SHP77 (cell line): ENCODE data around the gene EGLN3.
"Not testable (repeated sequence)": the region's sequence is repeated elsewhere in the genome, so short reads cannot be mapped to it uniquely, and the experiment has no call there.

Experiments
- DNase-seq, 2 experiments: peaks; one replicate each; lab custom pipeline; 2025; lab: John Stamatoyannopoulos, UW

EGLN3 gene

DNA sequence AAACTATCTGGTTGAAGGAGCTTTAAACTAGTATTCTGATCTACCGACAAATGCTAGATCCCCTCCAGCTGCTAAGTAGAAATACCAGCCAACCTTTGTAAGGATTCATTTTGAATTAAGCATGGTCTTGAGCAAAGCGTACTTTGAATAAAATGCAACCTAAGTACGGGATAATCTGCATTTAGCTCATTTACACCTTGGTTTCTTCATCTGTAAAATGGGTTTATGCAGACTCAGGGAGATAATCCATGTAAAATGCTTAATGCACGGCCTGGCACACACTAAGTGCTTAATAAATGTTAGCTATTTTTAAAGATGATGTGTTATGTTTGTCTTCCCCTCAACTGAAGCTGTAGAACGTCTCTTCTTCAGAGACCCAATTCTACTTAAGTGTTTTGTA is 15.9 kb downstream of the EGLN3 start:
- DNase-seq, result no peak

DNA sequence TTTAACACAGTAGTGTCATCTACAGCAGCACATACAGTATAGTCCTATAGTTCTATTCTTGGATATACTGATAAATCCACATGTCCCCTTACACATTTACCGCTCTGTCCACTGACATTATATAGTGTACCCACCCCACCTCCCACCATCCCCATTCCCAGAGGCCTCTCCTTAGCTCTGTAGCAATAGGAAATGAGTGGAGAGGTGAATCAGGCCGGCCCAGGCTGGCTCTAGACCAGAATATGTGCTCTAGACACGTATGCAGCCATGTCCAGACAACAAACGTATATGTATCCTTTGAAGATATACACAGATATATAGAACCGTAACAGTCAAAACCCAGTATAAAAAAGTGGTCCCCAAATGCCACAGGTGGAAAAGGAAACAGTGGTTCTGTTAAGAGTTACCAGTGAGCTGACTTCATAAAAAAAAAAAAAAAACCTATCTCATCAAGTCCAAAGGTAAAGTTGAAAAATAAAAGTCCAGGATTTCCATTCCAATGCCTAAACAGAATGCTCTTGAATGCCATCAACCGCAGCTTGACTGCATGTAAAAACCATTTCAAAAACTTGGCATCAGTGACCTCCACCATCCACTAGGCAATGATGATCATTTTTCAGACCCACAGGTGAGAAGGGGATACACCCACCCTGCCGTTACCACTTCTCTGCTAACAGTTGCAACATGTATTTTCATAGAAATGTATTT is 16.7 kb downstream of the EGLN3 start:
- no peak for DNase-seq

DNA sequence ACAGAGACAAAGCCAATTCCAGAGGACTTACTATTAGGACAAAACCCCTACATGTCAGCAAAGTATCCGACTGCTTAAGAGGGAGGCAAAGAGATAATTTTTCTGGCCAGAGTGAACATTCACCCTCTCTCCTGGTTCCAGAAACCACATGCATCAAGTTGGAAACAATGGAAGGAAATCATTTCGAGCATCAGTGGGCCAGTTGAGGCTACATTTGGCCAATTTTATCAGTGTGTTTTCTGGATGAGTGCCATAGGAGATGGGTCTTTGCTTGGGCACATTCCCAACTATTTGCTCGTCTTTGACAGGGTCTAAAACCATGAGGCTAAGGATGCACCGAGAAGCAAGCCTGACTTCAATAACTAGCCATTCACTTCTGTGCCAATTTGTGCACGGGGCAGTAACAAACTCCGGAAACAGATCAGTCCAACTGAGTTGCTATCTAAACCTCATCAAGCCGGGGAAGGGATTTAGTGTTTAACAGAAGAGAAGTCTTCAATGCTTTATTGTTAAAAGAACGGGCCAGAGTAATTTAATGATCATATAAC is 17.4 kb downstream of the EGLN3 start:
- peak in 1 of 2 experiments; percentile 12 for DNase-seq

DNA sequence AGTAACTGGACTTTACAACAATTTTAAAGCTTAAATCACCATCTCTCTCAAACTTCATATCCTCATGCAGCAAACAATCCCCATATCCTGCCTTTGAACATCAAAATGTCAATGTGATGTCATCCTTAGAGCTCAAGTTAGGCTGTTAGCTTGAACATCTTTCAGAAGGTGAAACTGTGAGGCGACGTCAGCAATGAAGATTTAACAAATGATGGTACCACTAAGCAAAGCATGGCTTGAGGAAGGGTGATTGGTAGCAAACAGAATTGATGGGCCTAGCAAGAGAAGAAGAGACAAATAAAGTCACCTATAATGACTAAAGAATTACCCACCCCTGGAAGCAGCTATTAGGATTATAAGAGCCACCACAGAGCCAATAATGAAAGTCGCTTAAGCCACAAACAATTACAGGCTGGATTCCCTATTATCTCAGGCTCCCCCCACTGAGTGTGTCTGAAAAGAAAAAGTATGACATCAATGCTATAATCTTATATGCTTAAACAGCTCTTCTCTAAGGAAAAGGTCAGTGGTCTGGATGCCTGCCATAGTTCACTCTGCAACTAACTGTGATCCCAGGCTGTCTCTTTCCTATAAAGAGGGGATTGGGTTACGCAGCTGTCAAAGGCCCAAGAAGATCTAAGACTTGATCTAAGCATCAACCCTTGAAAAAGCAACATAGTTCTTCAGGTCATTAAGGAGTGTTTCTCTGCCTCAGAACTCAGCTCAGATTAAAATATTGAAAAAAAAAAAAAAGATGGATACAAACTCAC is 18.1 kb downstream of the EGLN3 start:
- peak; percentile 16 to 46 for DNase-seq

DNA sequence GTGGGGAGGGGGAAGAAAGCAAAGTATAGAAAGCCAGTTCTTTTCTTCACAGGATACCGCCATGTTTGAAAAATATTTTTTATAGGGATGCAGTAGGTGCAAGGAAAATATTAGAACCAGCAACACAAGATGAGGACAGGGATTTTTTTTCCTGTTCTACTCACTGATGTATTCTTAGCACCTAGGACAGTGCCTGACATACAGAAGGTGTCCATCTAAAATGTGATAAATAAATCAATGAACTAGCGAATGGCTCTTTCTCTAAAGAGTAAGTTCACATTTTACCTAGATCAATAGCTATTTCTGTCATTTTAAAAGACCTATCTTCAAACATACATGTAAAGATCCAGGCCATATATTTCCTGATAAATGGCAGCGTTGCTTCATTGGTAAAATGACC is 18.8 kb downstream of the EGLN3 start:
- DNase-seq, result no peak

DNA sequence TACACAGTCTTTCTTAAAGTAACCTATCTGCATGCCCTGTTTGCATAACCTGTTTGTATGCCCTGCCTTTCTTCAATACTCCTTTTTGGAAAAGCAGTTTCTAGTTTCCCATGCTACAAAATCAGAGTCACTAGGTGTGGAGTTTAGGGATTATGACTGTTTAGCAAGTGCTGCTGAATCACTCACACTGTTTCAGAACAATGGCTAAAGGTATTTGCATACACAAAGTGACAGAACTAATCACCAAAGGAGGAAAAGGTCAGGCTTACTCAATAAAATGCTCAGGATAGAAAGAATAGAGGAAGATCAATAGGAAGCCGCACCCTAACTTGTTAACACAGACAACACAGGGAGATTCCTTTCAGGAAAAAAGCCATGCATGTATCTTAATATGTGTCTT is 19.4 kb downstream of the EGLN3 start:
- no peak for DNase-seq

DNA sequence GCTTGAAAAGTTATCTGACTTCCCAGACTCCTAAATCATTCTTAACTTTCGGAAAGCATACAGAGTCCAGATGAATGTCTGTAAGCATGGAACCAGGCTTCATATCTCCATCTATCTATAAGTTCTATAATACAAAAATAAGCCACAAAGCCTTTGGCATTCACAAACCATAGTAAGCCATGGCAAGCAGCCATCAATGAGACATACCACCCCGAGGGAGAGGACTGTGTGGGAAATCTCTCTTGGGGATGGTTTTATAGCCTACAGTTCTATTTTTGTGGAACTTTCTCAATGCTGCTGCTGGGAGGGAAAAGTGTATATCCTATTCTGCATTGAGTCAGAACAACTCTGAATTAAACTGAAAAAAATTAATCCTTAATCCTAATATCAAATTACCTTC is 20.4 kb downstream of the EGLN3 start:
- DNase-seq, result no peak

DNA sequence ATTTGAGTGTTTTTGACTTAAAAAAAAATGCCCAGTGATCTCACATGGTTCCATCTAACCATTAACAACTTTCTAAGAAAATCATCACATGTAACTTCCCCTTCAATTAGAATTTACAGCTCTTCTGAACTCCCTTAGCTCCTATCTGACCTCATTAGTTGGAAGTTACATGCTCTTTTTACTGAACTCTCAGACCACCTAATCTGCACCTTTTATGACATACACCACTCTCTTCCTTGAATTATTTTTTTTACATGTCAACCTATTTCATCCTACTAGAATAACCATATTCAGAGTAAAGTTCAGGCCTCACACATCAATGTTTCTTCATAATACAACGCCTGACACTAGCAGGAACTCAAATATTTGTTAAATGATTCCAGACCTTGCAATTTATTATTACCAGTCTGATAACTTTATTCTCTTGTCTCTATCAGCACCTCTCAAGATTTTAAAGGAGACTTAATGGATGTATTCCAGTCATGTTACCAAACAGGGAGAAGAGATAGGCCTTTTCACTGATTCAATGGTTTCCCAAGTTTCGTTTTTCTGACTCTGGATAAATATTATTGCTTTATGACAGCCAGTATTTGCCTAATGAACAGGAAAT is 21.0 kb downstream of the EGLN3 start:
- no peak for DNase-seq

DNA sequence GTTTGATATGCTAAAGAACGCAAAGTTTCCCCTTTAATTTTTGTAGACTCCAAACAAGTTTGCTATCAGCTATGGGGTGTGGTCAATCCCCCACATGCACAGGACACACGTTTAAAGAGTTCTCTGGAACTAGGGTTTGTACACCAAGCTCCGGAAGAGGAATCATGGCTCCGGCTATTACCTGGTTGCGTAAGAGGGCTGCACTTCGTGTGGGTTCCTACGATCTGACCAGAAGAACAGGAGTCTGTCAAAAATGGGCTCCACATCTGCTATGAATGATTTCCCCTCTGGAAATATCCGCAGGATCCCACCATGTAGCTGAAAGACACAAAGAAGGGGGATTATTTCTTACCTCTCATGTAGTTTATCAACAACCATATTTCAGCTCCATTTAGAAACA is 22.0 kb downstream of the EGLN3 start:
- no peak for DNase-seq

DNA sequence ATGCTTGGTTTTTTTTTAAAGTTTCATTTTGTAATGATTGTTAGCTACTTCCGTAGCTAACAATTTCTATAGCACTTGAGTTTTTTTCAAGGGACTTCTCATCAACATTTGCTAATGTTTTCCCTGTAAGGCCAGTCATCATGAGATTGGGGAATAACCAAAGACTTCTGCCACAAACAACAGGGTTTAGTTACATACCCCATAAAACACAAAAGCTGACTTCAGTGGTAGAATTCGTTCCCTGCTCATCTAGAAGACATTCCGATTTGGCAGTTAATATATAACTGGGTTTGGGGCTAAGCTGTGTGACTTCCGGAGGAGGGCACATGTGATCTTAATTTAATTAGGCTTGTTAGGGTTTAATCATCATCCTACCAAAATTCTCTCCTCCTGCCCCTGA is 22.9 kb downstream of the EGLN3 start:
- DNase-seq, result no peak

DNA sequence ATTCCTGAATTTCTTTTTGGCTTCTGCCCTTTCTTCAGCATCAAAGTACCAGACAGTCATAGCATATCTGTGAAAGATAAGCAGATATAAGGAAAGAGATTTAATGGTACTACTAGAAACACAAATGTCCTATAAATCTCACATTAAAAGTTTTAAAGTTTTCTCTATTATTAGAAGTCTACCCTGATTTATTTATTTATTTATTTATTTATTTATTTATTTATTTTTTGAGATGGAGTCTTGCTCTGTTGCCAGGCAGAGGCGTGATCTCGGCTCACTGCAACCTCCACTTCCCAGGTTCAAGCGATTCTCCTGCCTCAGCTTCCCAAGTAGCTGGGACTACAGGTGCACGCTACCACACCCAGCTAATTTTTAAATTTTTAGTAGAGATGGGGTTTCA is 23.9 kb downstream of the EGLN3 start:
- not testable (repeated sequence) for DNase-seq

DNA sequence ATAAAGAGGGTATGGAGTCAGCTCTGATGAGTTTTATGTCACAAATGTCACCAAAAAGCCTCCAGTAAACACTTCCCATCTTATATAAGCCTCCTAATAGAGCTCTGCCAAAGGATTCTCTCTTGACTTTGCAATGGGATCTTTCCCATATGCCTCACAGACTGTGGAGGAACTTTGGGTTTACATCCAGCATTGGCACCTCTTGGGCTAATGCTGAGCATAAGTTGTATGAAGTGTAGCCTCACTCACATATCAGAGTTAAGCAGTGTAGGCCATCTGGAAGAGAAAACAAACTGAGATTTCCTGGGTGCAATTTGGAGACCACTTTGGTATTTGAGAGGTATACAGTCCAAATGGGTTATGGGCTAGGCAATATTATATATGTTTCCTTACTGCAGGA is 24.9 kb downstream of the EGLN3 start:
- DNase-seq, result no peak

DNA sequence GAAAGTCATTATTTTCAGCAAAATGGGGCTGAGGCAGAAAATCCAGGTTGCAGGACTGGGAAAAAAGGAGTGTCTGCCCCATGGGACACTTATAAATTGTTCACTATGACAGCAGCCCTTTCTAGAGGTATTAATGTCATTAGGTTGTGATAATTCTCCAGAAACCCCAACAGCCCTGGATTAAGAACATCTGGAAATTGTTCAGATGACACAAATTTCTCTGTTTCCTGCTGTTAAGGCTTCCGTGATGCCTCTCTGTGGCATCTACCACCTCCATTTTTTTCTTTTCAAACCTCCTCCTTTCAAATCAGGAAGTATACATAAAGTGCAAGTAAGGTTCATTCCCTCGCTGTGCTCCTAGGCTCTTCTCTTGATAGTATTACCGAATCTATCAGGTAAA is 25.6 kb downstream of the EGLN3 start:
- DNase-seq, result no peak

DNA sequence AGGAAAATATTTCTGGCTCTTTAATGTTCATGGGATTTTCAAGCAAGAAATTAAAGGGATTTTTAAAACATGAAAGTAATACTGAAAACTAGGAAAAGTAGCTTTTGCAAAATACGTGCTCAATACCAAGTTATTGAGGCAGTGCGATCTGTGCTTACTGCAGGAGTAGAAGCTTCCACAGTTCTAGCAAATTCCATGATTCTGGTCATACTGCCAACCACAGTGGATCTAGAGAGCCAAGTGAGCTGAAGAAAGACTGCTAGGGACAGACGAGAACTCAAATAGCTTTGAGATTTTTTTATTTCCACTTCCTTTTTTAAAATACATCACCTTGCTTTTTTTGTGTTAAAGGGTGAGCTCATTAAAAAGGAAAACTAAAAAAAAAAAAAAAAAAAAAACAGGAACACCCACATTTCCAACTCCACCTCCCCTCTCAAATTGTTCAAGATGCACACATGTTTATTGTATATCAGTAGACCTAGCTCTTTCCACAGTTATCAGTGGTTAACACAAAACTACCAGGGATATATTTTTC is 26.2 kb downstream of the EGLN3 start:
- no peak for DNase-seq

DNA sequence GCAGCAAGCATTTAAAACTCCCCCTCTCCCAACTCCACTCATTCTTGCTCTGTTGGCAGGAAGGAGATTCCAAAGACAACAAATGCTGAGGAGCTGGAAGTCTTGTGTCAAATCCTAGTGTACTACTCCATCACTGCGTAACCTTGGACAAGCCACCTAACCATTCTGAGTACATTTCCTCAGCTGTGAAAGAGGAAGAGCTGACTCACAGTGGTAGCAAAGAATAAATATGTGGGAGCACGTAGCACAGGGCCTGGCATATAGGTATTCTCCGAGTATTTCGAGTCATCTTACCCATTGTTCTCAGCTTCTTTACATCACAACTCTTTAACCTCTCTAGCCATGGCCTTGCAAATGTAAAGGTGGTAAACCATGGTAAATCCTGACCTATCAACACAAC is 28.7 kb downstream of the EGLN3 start:
- DNase-seq, result no peak

DNA sequence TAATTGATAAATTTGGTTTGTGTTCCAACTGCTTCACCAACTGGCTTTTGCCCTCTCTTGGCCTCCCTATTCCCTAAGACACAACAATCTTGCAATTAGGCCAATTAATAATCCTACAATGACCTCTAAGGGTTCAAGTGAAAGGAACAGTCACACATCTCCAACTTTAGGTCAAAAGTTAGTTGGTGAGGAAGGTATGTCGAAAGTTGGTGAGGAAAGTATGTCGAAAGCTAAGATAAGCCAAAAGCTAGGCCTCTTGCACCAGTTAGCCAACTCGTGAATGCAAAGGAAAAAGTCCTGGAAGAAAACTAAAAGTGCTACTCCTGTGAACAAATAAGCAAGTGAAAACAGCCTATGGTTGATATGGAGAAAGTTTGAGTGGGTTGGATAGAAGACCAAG is 32.6 kb downstream of the EGLN3 start:
- DNase-seq, result no peak

DNA sequence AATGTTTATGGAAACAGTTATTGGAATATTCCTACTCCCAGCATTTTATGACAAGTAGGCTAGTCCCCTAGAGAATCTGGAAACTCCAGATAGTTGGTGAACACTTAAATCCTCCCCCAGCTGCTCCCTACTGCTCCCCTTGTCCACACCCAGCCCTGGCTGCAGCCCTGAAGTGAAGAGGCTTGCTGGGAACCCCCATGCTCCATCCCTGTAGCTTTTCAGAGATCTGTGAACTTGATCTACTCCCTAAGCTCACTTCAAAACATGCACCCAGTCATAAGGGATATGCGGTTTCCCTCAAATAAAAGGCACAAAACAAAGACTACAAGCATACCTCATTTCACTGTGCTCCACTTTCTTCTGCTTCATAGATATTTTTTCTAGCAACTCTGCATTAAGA is 33.2 kb downstream of the EGLN3 start:
- DNase-seq, result no peak

DNA sequence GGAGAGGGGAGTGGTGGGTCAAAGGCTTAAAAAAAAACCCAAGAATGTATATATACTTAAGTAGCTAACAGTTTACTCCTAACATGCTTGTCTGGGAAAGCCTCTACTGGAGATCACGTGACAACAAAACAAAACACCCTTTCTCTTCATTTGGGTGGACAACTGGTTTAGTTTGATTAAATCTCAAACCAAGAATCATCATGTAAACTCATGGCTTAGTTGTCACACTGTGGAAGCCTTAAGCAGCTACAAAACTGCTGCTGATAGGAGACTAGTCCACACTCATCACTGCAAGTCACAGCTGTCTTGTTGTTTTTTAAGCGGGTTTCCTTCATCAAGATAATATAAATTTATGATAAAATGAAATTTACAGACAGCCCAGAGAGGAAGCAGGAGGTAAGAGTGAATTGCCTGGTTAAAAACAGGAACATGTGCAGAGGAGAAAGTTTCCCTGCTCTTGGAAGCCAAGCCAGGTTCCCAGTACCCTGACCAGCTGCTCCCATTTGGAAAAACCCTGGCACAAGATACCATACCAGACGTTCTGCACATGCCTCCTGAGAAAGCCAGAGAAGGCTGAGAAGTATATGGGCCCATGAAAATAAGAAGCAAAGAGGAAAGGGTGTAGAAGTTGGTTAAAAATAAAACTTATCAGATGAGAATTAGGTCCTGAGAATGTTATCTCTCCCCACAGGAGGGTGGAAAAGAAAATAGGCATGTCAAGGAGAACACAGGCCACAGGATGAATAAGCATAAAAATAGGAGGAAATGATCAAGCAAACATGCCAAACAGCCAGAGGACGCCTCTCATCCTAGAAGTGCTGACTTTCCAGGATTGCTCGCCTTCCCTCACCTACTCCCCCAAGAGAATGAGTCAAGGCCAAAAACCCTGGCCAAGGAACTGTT is 34.0 kb downstream of the EGLN3 start:
- no peak for DNase-seq

DNA sequence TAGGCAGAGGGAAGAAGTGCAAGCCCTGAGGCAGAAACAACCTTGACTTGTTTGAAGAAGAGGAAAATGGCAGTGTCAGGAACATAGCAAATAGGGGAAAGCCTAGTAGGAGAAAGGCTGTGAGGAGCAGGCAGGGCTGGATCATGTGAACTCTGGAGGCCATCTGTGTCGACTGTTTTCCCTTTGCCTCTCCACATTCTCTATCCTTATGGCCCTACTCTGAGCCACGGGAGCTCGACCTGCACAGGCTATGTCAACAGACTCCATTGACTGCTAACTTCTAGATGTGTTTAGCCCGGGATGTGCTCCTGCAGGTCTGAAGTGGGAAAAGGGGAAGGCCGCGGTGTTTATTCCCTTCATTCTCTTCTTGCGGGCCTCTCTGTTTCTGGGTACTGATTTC is 35.2 kb downstream of the EGLN3 start:
- DNase-seq, result no peak

DNA sequence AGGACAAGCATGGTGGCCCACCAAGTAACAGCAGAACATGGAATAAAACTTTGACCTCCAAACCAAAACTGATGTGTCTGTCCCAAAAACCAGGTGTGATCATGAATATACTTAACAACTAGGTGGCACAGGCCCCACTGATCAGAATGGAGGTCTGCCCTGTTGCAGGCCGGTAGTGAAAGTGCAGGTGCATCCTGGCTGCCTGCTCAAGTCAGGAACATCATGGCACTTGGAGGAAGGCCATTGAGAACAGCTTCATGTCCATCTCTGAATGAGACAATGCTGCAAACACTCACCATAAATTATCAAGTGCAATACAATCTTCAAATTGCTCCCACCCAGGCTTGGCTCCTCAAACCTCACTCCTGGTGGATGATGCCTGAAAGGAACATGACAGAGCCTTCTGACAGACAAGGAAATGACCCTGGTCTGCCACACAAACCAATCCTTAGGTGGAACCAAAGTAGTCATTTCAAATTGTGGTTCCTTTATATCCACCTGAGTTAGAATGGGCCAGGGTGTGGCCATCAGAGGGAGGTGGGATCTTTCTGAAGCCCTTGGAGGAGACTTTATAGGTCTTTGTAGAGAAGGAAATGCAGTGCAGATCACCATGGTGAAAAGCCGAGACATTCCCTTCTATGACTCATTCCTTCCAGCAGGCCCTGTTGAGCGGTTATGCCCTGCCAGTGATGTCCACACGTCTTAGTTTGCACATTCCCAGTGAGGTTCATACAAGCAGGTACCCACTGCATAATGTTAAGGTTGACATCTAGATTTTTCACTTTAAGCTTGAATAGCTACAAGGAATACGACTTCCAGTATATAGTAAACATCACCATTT is 36.0 kb downstream of the EGLN3 start:
- DNase-seq, result no peak

DNA sequence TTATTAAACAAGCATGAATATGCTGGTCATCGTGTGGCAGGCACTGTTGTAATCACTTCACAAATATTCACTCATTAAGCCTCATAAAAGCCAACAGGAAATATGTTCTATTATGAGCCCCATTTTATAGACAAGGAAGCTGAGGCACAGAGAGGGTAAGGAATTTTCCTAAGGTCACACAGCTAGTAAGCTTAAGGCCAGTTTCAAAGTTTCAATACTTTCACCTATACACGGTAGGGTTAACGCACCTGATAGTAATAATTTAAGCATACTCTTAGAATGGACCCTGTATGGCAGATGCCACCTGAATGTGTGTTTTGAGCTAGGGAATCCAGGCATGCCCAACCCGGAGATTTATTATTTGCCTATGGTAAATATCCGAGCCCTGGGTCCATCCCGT is 39.8 kb downstream of the EGLN3 start:
- DNase-seq, result no peak
